Fibroblast of lung (primary cell): ENCODE results near the gene HGFAC.

Experiments
- EZH2 ChIP-seq: IDR thresholded peaks from 2 replicates; pipeline ENCODE4 v1.5.1; 2012; ENCODE audit warnings: low read length, control low read depth, mild to moderate bottlenecking; ENCODE audit errors: missing control alignments
- TF ChIP-seq, protein P1 (sequence below), 2 donors: IDR thresholded peaks in 1 of 2; conservative IDR thresholded peaks in 1 of 2; 1 replicate in 1 of 2; 2 replicates in 1 of 2; pipeline ENCODE4 v1.5.1; 2011 to 2012; ENCODE audit warnings: low read length in 2 of 2, control low read depth in 1 of 2, inconsistent platforms in 1 of 2, low read depth in 1 of 2, mild to moderate bottlenecking in 1 of 2

DNA sequence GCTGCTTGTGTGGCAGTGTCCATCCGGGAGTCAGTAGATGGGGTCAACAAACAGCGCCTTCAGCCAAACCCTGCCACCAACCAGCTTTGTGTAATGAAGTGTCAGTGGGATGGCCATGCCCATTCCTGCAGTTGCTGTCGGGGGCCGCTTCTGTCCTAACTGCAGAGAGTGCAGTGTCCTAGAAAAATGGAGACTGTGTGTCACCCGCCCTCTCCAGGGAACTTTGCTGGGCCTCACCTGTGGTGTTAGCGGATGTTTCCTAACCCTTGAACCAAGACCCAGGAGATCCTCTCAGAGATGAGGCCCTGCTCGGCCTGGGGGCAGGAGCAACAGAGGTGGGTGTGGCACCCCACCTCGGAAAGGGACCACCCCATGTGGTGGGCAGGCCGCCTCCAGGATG lies 35.3 kb upstream of the HGFAC start:
- TF ChIP-seq, protein P1, sequence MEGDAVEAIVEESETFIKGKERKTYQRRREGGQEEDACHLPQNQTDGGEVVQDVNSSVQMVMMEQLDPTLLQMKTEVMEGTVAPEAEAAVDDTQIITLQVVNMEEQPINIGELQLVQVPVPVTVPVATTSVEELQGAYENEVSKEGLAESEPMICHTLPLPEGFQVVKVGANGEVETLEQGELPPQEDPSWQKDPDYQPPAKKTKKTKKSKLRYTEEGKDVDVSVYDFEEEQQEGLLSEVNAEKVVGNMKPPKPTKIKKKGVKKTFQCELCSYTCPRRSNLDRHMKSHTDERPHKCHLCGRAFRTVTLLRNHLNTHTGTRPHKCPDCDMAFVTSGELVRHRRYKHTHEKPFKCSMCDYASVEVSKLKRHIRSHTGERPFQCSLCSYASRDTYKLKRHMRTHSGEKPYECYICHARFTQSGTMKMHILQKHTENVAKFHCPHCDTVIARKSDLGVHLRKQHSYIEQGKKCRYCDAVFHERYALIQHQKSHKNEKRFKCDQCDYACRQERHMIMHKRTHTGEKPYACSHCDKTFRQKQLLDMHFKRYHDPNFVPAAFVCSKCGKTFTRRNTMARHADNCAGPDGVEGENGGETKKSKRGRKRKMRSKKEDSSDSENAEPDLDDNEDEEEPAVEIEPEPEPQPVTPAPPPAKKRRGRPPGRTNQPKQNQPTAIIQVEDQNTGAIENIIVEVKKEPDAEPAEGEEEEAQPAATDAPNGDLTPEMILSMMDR (conservative IDR thresholded peaks at IDR 0.05 in 1 of 2, IDR thresholded peaks at IDR 0.05 in 1 of 2; ENCODE audit: low read depth in 1 of 2, low read length in 2 of 2): no peak
- TF ChIP-seq EZH2: no peak
